C4-2B (cell line): Measurements from ENCODE around the gene RTF1.

Source experiments
- CTCF ChIP-seq: fragments of 450-650 bp; conservative IDR thresholded peaks from 2 replicates; pipeline ENCODE4 v1.5.1; 2017; ENCODE audit warnings: mild to moderate bottlenecking
- ZFX ChIP-seq: fragments of 450-650 bp; IDR thresholded peaks from 2 replicates; pipeline ENCODE4 v1.6.1; 2017

GRCh38 chr15:41483519-41483918, 66.6 kb downstream of the RTF1 start:
- TF ChIP-seq ZFX (no peak), CTCF (no peak)
